HUDEP-2 (cell line): ENCODE data around the gene RAB10.
"Not testable (repeated sequence)": the region's sequence is repeated elsewhere in the genome, so short reads cannot be mapped to it uniquely, and the experiment has no call there.

Experiments used
- DNase-seq, 76 experiments: peaks; one replicate each; lab custom pipeline; 2025; ENCODE audit not compliant: unreplicated experiment in 76 of 76; lab: John Stamatoyannopoulos, UW

Gene RAB10

GRCh38 chr2:26013668-26014067 lies 20.2 kb upstream of the RAB10 start:
- no peak for DNase-seq

- no peak for DNase-seq
Observed at GRCh38 chr2:26016012-26016705, 17.7 kb upstream of the RAB10 start.

- not testable (repeated sequence) for DNase-seq
Observed at GRCh38 chr2:26016706-26017045, 17.2 kb upstream of the RAB10 start.

- no peak for DNase-seq
Observed at GRCh38 chr2:26017464-26018183, 16.3 kb upstream of the RAB10 start.

- DNase-seq: peak in 73 of 76 experiments; percentile 14 to 85 (median 67)
Observed at GRCh38 chr2:26018184-26019055, 15.5 kb upstream of the RAB10 start.

GRCh38 chr2:26020231-26020640 lies 13.6 kb upstream of the RAB10 start:
- no peak for DNase-seq

- DNase-seq: no peak
Observed at GRCh38 chr2:26024260-26024659, 9.6 kb upstream of the RAB10 start.

- DNase-seq: no peak
Observed at GRCh38 chr2:26025509-26025908, 8.4 kb upstream of the RAB10 start.

GRCh38 chr2:26028083-26028482 lies 5.8 kb upstream of the RAB10 start:
- DNase-seq: not testable (repeated sequence)

GRCh38 chr2:26032586-26033269 lies 1.2 kb upstream of the RAB10 start:
- DNase-seq: peak in 1 of 76 experiments; percentile 39

- peak in 33 of 76 experiments; percentile 6 to 79 (median 55) for DNase-seq
Observed at GRCh38 chr2:26033270-26033817, 540 bp upstream of the RAB10 start.

GRCh38 chr2:26034637-26034992 lies 731 bp downstream of the RAB10 start:
- DNase-seq: no peak

- DNase-seq: peak in 8 of 76 experiments; percentile 4 to 33 (median 14)
Observed at GRCh38 chr2:26035090-26035743, 1.3 kb downstream of the RAB10 start.

- no peak for DNase-seq
Observed at GRCh38 chr2:26039603-26040323, 5.9 kb downstream of the RAB10 start.

GRCh38 chr2:26043109-26043508 lies 9.2 kb downstream of the RAB10 start:
- DNase-seq: no peak

- peak in 2 of 76 experiments; percentile 2 to 5 for DNase-seq
Observed at GRCh38 chr2:26043862-26044696, 10.2 kb downstream of the RAB10 start.

GRCh38 chr2:26048791-26049190 lies 14.9 kb downstream of the RAB10 start:
- no peak for DNase-seq

- DNase-seq: no peak
Observed at GRCh38 chr2:26049641-26050040, 15.8 kb downstream of the RAB10 start.
